ENCODE data around the gene SREBF2.

The SREBF2 gene

GRCh38 chr22:41932353-41932752 is 99.4 kb downstream of the SREBF2 start:
- no peak overlapping the region for H3K4me3 ChIP-seq (ENCODE audit: low read depth, low read length)
- TF ChIP-seq, protein P1, sequence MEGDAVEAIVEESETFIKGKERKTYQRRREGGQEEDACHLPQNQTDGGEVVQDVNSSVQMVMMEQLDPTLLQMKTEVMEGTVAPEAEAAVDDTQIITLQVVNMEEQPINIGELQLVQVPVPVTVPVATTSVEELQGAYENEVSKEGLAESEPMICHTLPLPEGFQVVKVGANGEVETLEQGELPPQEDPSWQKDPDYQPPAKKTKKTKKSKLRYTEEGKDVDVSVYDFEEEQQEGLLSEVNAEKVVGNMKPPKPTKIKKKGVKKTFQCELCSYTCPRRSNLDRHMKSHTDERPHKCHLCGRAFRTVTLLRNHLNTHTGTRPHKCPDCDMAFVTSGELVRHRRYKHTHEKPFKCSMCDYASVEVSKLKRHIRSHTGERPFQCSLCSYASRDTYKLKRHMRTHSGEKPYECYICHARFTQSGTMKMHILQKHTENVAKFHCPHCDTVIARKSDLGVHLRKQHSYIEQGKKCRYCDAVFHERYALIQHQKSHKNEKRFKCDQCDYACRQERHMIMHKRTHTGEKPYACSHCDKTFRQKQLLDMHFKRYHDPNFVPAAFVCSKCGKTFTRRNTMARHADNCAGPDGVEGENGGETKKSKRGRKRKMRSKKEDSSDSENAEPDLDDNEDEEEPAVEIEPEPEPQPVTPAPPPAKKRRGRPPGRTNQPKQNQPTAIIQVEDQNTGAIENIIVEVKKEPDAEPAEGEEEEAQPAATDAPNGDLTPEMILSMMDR (IDR thresholded peaks at IDR 0.05; ENCODE audit: low read depth, low read length) = no peak

DNA sequence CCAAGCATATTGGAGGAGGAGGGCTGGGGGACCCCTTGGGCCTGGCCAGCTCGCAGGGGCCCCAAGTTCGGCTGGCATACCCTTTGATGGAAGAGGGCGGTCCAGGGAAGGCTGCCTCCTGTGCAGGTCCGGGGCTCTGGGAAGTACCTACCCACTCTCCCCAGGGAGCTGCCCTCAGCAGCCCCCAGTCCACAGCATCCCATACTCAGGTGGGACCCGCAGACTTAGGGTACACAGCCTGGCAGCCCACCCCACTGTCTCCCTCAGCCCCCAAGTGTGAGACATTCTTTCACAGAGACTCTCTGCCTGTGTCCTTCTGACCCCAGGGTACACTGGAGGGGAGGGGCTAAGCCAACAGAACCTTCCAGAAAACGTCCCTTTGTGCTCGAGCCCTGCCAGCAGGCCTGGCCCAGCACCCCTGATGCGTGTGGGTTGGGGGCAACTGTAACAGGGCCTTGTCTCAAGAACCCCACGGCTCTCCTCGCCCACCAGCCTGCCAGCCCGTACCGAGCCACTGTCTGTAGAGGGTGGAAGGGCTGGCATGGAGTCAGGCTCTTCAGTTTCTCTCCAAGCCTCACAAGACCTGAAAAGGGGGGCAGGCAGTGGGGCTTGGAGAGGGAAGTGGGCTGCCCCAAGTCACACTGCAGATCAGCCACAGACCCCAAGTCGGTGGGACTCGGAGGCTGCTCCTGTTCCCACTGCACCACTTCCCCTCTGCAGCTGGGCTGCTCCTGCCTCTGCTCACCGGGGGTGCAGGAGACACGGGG is 100.7 kb downstream of the SREBF2 start:
- Histone ChIP-seq H3K4me3 (ENCODE audit: low read depth, low read length) (no peak overlapping the region), H3K36me3 (peaks cover 44% of the 10 kb centered on the region), H3K27me3 (ENCODE audit: insufficient read depth, low read depth, severe bottlenecking) (no peaks in the 10 kb centered on the region), H3K27ac (no peak overlapping the region), H3K9me3 (ENCODE audit: severe bottlenecking) (no peaks in the 10 kb centered on the region)
- TF ChIP-seq, protein P1 (IDR thresholded peaks at IDR 0.05; ENCODE audit: low read depth, low read length) = no peak
- no peak for DNase-seq

More at GRCh38 chr22:41932353-41932752, 99.4 kb downstream of the SREBF2 start:
- peaks cover 34% of the 10 kb centered on the region for H3K36me3 ChIP-seq
- no peaks in the 10 kb centered on the region for H3K9me3 ChIP-seq (ENCODE audit: severe bottlenecking)
- no peaks in the 10 kb centered on the region for H3K27me3 ChIP-seq (ENCODE audit: insufficient read depth, low read depth, severe bottlenecking)
- no peak for DNase-seq
- H3K27ac ChIP-seq = no peak overlapping the region; the same call in 1 of the 2 replicates

- no peaks in the 10 kb centered on the region for H3K9me3 ChIP-seq (ENCODE audit: severe bottlenecking)
- DNase-seq = peak; percentile 63
- no peak overlapping the region for H3K4me3 ChIP-seq (ENCODE audit: low read depth, low read length)
- H3K27ac ChIP-seq = no peak overlapping the region
- TF ChIP-seq, protein P1 (IDR thresholded peaks at IDR 0.05; ENCODE audit: low read depth, low read length) = no peak
- peaks cover 52% of the 10 kb centered on the region for H3K36me3 ChIP-seq
- no peaks in the 10 kb centered on the region for H3K27me3 ChIP-seq (ENCODE audit: insufficient read depth, low read depth, severe bottlenecking)
Measured at GRCh38 chr22:41934284-41935014, 101.5 kb downstream of the SREBF2 start.

DNA sequence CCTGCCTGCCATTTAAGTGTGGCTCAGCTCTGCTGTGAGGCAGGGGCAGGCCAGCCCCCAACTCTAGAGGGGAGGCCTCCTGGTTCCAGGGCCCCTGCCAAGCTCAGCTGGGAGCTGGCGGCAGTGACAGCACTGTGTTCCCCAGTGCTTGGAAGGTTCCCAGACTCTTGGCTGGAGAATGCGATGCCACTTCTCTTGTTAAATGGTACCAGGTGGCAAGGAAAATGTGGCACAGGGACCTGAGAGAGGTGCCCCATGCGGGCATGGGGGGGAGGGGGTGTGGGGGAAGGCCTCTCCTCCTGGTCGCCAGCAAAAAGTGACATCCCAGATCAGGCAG is 102.1 kb downstream of the SREBF2 start:
- Histone ChIP-seq H3K27ac (no peak overlapping the region), H3K9me3 (ENCODE audit: severe bottlenecking) (no peaks in the 10 kb centered on the region), H3K27me3 (ENCODE audit: insufficient read depth, low read depth, severe bottlenecking) (no peaks in the 10 kb centered on the region), H3K36me3 (peaks cover 55% of the 10 kb centered on the region), H3K4me3 (ENCODE audit: low read depth, low read length) (no peak overlapping the region)
- no peak for DNase-seq
- TF ChIP-seq, protein P1 (IDR thresholded peaks at IDR 0.05; ENCODE audit: low read depth, low read length) = no peak

- H3K9me3 ChIP-seq (ENCODE audit: severe bottlenecking) = no peaks in the 10 kb centered on the region
- no peak overlapping the region; the same call in 1 of the 2 replicates for H3K27ac ChIP-seq
- no peak overlapping the region for H3K4me3 ChIP-seq (ENCODE audit: low read depth, low read length)
- TF ChIP-seq, protein P1 (IDR thresholded peaks at IDR 0.05; ENCODE audit: low read depth, low read length) = no peak
- H3K36me3 ChIP-seq = peaks cover 60% of the 10 kb centered on the region
- no peaks in the 10 kb centered on the region for H3K27me3 ChIP-seq (ENCODE audit: insufficient read depth, low read depth, severe bottlenecking)
- DNase-seq = no peak
Measured at GRCh38 chr22:41935509-41935908, 102.6 kb downstream of the SREBF2 start.
